ENCODE results near the gene MDM4.

- TF ChIP-seq POLR2A (IDR thresholded peaks at IDR 0.05; ENCODE audit: low read length) (no peak), GATA1 (IDR thresholded peaks at IDR 0.05; ENCODE audit: low read depth, low read length) (no peak)
Observed at GRCh38 chr1:204495078-204495753, 21.0 kb upstream of the MDM4 start.
